Smooth muscle cell (in vitro differentiated cells): ENCODE data around the gene NCS1. TPM values are rescaled to one million over a fixed set of nuclear protein-coding genes. Genes with fewer than 3 reads are reported as not detected.
A peak's percentile ranks its signal among the peaks of the same experiment; 100 is the strongest.

ENCODE experiments used
- DNase-seq: peaks from one replicate; lab custom pipeline; 2025; ENCODE audit not compliant: unreplicated experiment; lab: John Stamatoyannopoulos, UW
- H2AFZ ChIP-seq: fragments of 200-600 bp; sonication (generic); 2 replicates; pipeline ENCODE4 v1.6.0; 2016; ENCODE audit warnings: antibody characterized with exemption, low read depth, mild to moderate bottlenecking
- H3F3A ChIP-seq: fragments of 200-600 bp; sonication (generic); 2 replicates; pipeline ENCODE4 v1.6.0; 2017; ENCODE audit warnings: antibody characterized with exemption, low read depth
- H3K27ac ChIP-seq: fragments of 200-600 bp; sonication (generic); 2 replicates; pipeline ENCODE4 v1.5.1; 2016; ENCODE audit warnings: low read depth, mild to moderate bottlenecking
- H3K27me3 ChIP-seq: fragments of 200-600 bp; sonication (generic); 2 replicates; pipeline ENCODE4 v1.6.1; 2016; ENCODE audit warnings: low read depth, mild to moderate bottlenecking
- H3K36me3 ChIP-seq: fragments of 200-600 bp; sonication (generic); 2 replicates; pipeline ENCODE4 v1.5.1; 2016; ENCODE audit warnings: low read depth
- H3K4me1 ChIP-seq: fragments of 200-600 bp; sonication (generic); 2 replicates; pipeline ENCODE4 v1.5.1; 2016; ENCODE audit warnings: low read depth
- H3K4me2 ChIP-seq: fragments of 200-600 bp; sonication (generic); 2 replicates; pipeline ENCODE4 v1.6.0; 2016; ENCODE audit warnings: mild to moderate bottlenecking
- H3K4me3 ChIP-seq: fragments of 200-600 bp; sonication (generic); 2 replicates; pipeline ENCODE4 v1.5.1; 2016; ENCODE audit warnings: mild to moderate bottlenecking
- H3K79me2 ChIP-seq: fragments of 200-600 bp; sonication (generic); 2 replicates; pipeline ENCODE4 v1.6.0; 2016; ENCODE audit warnings: low read depth, mild to moderate bottlenecking
- H3K9ac ChIP-seq: fragments of 200-600 bp; sonication (generic); 2 replicates; pipeline ENCODE4 v1.6.0; 2016; ENCODE audit warnings: low read depth
- H3K9me3 ChIP-seq: fragments of 200-600 bp; sonication (generic); replicated peaks from 2 replicates; pipeline ENCODE4 v1.5.1; 2016; ENCODE audit warnings: low read depth
- H4K20me1 ChIP-seq: fragments of 200-600 bp; sonication (generic); 2 replicates; pipeline ENCODE4 v1.6.0; 2016; ENCODE audit warnings: low read depth
- CTCF ChIP-seq: fragments of 200-600 bp; sonication (generic); IDR thresholded peaks from 2 replicates; pipeline ENCODE4 v1.5.1; 2017; ENCODE audit warnings: borderline replicate concordance, mild to moderate bottlenecking, antibody characterized with exemption; ENCODE audit not compliant: insufficient read depth, poor library complexity, severe bottlenecking
- WGBS: methylation state at CpG from one replicate; pipeline ENCODE4 v1.1.7; 2016; ENCODE audit warnings: low lambda C conversion rate; 5-methylcytosine and 5-hydroxymethylcytosine counted together
- polyA plus RNA-seq: library from polyadenylated mRNA; unstranded; fragments of >200 nt; fragmentation: Nextera tagmentation; extraction: Ambion mirVana; gene quantifications from 2 replicates; pipeline ENCODE4 v1.2.1, GENCODE V29; 2016
- total RNA-seq: library from RNA; depleted of rRNA; stranded (reverse); fragments of >200 nt; gene quantifications from 2 replicates; pipeline ENCODE4 v1.2.3, GENCODE V29; 2014

NCS1 gene
- total and polyA plus RNA-seq, 2 experiments from 2014 or later, result 28.0 to 59.3 TPM

GRCh38 chr9:130239741-130240241, 67.6 kb downstream of the NCS1 start:
- peaks cover 3% of the 10 kb centered on the region for H3K4me1 ChIP-seq
- H3F3A ChIP-seq, result no peaks in the 10 kb centered on the region
- no peaks in the 10 kb centered on the region for H3K79me2 ChIP-seq
- WGBS, result 65% methylated on average over 9 of the region's 9 CpGs
- no peak overlapping the region for H3K9ac ChIP-seq
- no peaks in the 10 kb centered on the region for H3K27me3 ChIP-seq
- H3K9me3 ChIP-seq, result no peaks in the 10 kb centered on the region
- no peak overlapping the region for H3K4me3 ChIP-seq
- H4K20me1 ChIP-seq, result peaks cover 9% of the 10 kb centered on the region
- H3K36me3 ChIP-seq, result no peaks in the 10 kb centered on the region
- no peak overlapping the region for H3K4me2 ChIP-seq
- TF ChIP-seq CTCF, result no peak
- H2AFZ ChIP-seq, result no peak overlapping the region
- no peak for DNase-seq
- H3K27ac ChIP-seq, result no peak overlapping the region

GRCh38 chr9:130240410-130241197, 68.4 kb downstream of the NCS1 start:
- H4K20me1 ChIP-seq, result peaks cover 7% of the 10 kb centered on the region
- DNase-seq, result no peak
- H3K4me1 ChIP-seq, result peaks cover 3% of the 10 kb centered on the region
- WGBS, result 81% methylated on average over 5 of the region's 5 CpGs
- H3K36me3 ChIP-seq, result no peaks in the 10 kb centered on the region
- peak overlapping the region; percentile 7 for H3K4me2 ChIP-seq
- H2AFZ ChIP-seq, result peak overlapping the region; percentile 7
- no peaks in the 10 kb centered on the region for H3F3A ChIP-seq
- no peak overlapping the region for H3K9ac ChIP-seq
- H3K79me2 ChIP-seq, result no peaks in the 10 kb centered on the region
- TF ChIP-seq CTCF, result no peak
- H3K27me3 ChIP-seq, result no peaks in the 10 kb centered on the region
- H3K27ac ChIP-seq, result no peak overlapping the region
- H3K4me3 ChIP-seq, result no peak overlapping the region
- H3K9me3 ChIP-seq, result no peaks in the 10 kb centered on the region

- H3K36me3 ChIP-seq, result no peaks in the 10 kb centered on the region
- no peak overlapping the region for H3K9ac ChIP-seq
- H3K4me3 ChIP-seq, result no peak overlapping the region
- peaks cover 3% of the 10 kb centered on the region for H4K20me1 ChIP-seq
- H3K9me3 ChIP-seq, result no peaks in the 10 kb centered on the region
- H3K4me2 ChIP-seq, result no peak overlapping the region
- H3K4me1 ChIP-seq, result peaks cover 3% of the 10 kb centered on the region
- no peak overlapping the region for H2AFZ ChIP-seq
- no peaks in the 10 kb centered on the region for H3K79me2 ChIP-seq
- DNase-seq, result no peak
- no peaks in the 10 kb centered on the region for H3K27me3 ChIP-seq
- WGBS, result 95% methylated on average over 1 of the region's 1 CpG
- no peak overlapping the region for H3K27ac ChIP-seq
- TF ChIP-seq CTCF, result no peak
- no peaks in the 10 kb centered on the region for H3F3A ChIP-seq
Observed at GRCh38 chr9:130241198-130241535, 69.0 kb downstream of the NCS1 start.
